Bone marrow (tissue), 2 donors: Measurements from ENCODE around the gene DDIT3.

Experiments
- DNase-seq, 2 donors: peaks; one replicate each; lab custom pipeline; 2025; lab: John Stamatoyannopoulos, UW

Gene DDIT3

DNA sequence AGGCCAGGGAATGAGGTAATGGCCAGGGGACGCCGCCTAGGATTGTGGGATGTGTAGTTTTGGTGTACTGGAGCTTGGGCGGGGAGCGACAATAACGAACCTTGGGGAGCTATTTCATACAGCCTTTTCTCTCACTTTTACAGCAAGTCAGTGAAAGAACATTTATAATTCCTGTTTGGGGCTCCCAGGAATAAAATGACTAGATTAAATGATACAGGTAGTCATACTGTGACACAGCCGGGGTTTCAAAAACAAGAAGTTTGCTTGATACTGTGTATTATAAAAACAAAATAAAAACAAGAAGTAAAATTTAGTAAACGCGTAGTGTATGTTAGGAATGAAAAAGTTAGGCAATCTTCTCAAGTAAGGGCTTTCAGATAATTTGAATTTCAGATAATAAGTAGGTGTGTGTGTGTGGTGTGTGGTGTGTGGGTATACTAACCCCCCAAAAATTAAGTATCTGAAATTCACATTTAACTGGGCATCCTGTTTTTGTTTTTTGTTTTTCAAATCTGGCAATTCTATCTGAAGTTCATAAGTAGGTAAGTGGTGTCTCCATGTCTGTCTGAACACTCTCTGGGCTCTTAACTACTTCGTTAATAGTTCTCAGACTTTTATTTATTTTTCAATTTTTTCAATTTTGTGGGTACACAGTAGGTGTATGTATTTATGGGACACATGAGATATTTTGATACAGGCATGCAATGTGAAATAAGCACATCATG is 27.1 kb upstream of the DDIT3 start:
- no peak for DNase-seq

DNA sequence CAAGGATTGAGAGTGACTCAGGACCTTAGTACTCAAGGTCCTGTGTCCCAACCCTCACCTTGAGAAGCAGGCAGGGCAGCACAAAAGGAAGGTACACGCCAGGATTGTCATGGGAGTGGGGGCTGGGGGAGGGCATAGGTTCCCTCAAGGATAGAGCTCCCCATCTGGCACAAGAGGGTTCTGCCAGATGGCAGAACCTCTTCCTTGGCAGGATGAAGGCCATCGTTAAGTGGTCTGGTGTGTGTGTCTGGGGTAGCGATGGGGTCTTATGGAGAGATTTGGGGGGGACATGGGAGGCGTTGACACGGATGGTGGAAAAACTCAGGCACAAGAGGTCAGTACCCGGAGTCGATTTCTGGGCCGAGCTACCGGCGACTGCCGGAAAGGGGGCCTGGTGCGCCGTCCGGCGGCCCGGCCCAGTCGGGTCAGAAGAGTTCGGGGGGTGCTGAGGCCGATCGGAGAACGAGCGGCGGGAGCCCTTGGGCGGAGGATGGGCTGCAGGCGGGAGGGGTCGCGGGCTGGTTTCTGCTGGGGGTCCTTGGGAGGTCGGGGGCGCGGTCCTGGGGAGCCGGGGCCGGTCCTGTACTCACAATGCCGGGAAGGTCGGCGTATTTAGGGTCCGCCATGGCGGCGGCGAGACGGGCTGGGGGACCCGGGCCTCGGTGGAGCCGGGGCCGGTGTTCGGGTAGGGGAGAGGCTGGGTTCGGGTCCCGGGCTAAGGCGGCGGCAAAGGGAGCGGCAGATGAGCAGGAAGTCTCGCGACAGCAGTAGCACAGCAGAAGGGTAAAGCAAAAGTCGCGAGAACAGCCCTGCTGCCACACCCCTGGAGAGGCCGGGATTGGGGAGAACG is 26.3 kb upstream of the DDIT3 start, which contains the start of gene DCTN2:
Gene DCTN2, minus strand, starts transcription at position 755 of the 850 bp plus-strand sequence. Its CDS starts 129 bp downstream, at position 626.
- peak; percentile 77 to 99 for DNase-seq

DNA sequence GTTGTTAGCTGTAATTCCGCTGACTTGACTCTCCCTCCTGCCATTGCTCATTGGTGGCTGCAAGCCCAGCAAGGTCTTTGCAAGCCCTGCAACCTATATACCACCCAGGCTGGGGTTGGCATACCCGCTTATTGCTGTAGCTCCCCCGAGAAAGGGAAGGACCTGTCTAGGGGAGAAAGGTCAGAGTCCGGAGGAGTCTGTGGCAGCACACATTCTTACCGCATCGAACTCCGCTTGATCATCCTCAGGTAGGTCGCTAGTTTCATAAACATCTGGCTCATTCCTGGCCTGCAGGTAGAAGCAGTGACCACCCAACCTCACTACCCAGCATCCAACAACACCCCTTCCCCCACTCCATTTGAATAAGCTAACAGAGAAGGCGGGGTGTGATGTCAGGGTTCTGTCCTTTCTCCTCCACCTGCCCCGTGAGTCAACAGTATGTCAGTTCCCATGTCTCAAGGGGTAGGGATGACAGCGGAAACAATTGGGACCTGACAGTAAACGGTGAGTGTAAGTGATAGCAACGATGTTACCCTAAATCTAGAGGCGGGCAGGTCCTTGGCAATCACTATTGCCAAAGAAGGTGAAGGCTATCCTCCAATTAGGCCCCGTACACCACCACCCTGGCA is 25.6 kb upstream of the DDIT3 start:
- DNase-seq = no peak

DNA sequence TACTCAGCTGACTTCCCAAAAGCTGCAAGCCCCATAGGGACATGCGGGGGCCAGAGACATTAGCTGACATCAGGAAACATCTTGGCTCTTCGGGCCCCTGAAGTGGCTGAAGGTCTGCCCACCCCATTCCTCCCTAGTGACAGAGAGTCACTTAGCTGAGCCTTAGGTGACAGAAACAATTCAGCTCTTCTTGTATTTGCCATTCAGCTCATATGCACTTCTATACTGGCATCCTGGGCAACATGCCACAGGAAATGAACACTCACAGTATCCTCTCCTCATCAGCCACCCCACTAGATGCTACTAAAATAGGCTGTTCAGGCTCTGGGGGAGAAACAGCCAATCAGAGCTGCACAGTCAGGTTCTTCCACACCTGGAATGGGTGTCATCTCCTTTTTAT is 23.3 kb upstream of the DDIT3 start:
- DNase-seq = peak in 1 of 2 donors; percentile 66

DNA sequence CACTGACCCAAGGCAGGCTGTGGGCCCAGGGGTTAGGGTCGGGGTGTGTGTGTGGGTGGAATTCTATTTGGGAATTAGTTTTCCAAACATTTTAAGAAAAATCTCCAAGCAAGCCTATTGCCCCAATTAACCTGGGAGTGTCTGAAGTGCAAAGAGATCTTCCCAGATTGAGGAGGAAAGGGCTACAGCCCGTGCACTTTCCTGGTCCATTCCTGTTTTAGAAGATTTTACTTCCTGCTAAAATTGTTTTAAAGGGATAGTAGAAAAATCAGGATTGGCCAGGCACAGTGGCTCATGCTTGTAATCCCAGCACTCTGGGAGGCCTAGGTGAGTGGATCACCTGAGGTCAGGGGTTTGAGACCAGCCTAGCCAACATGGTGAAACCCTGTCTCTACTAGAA is 21.4 kb upstream of the DDIT3 start:
- DNase-seq = no peak

DNA sequence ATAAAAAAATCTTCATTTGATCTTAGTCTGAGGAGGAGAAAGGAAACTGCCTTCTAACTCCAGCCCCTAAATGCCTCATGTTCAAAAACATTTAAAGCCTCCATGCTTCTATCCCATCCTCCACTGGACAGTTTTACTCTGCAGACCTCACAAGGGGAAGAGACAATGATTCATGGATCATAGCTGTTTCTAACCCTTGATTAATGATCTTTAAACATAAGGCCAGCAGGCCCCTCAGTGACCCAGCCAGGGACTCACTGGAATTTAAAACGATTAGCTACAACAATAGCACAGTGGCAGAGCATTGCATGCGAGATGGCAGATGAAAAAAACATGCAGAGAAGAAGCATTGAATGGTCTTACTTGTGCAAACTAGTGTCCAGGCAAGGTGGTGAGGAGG is 20.7 kb upstream of the DDIT3 start:
- DNase-seq = no peak

DNA sequence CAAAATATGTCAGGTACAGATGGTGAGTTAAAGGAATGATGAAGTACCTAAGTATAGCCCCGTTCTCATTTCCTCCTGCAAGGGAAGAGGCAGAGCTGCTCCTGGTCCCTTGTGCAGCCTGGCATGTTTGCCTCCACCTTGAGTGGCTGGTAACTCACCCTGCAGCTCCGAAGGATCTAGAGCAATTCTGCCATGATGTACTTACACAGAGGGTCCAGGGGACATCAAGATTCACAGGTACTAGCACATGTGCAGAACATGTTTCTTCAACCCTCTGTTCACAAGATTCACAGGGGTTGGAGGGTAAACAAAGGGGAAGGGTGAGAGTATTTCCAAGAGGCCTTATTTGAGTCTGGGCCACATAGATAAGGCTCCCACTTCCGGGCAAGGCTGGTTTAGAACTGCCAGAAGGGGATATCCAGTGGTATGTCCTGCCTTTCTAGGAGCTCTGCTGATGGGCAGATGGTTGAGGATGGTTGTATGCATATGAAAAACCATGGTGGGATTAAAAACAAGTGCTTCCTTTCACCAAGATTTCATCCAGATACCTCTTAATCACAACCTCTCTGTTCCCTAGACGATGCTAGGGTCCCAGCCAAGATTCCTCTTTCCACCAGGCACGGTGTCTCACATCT is 18.9 kb upstream of the DDIT3 start:
- DNase-seq = no peak

DNA sequence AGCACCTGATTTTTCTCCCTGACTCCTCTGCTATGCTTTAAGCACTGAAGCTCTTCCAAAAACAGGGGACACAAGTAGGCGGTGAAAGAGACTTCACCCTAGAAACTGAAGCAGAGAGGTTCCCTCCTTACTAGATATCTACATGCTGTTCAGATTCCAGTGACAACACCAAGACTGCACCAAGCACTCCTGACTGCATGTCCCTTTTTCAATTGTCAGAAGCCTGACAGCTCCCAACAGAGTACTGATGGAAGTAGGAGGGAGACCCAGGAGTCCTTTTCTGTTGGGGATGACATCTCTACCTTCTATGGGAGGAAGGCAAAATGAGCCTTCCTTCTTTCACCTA is 16.3 kb upstream of the DDIT3 start:
- no peak for DNase-seq

DNA sequence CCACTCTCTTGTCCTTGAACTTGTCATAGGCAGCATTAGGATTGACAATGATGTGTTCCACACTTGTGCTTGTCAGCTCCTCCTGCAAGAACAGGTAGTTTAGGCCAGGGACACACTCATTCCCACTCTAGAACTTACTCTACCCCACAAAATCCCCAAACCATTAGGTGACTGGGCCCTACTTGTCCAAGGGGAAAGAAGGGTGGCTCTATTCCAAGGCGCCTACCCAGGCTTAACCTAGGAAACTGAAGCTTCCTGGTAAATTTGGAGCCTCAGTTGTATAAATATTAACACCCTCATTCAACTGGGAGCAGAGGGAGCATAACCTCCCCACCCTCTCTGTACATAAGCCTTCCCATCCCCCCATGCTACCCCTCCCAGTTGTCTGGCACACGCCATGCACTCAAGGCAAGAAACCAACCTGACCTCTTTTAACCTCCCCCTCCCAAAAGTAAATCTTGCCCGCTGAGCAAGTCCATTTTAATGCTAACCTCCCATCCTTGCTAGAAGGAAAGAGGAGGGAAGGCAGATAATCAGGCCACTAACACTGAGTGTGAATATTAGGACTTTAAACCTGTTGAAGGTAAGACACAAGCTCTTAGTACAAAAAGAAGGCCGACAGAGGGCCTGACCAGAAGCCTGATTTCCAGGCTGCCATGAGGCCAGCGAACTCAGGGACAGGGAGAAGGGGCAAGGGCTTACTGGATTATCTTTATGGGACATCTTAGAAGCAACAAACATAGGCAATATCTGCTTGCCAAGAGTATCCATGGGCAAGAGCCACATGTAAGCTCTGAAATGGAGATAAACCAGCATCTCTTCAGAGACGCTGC is 15.7 kb upstream of the DDIT3 start:
- DNase-seq = no peak

DNA sequence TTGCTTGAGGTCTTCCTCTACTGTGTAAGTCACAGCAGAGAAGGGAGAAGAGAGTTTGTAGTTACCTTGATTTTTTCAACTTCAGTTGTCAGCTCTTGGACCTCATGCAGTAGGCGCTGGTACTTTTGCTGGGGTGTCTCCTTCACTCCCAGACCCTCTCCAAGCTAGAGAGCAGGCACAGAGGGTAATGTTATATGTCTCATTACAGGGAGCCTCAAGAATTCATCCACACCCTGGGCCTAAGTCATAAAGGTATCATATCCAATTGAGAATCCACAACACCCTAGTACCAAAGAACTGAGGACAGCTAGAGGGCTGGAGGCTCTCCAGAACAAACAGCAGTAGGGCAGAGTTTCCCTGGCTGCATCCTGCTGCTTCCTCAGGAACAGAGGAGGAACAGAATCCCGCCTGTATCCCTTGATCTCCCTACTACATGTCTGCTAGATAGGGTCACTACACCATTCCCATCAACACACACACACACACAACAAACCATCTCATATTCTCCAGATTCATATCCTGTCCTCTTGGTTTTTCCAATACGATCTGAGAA is 14.8 kb upstream of the DDIT3 start:
- DNase-seq = no peak

DNA sequence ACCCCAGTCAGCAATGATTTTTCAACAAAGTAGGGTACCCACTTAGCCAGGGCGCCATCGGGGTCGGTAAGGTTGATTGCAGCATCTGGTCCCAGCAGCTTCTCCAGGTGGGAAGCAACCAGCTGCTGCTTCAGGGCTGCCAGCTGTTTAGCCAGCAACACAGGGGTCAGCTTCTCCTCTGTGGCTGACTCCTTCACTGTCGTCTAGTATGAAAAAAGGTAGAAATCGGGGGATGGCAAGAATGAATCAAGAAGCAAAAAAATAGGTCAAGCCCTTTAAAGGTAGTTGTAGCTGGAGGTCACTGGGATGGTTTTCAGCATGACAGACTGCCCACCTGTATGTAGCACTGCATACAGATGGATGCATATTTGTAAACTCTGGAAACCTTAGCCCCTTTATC is 13.9 kb upstream of the DDIT3 start:
- no peak for DNase-seq

DNA sequence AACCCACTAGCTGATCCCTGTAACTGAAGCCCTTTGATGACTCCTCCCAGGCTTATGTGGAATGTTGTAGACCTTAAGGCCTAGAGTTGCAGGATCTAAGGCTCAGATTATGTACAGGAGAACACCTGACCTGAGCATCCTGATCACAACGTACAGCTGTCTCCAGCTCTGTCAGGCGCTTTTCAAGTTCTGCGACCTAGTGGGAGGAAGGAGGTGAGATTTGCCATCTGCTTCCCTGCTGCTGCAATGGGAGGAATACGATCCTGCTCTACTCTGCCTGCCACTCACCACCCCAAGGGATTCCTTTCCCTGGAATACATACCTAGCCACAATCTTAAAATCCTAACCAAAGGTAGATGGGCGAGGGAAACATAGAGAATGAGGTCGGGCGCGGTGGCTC is 12.8 kb upstream of the DDIT3 start:
- no peak for DNase-seq

DNA sequence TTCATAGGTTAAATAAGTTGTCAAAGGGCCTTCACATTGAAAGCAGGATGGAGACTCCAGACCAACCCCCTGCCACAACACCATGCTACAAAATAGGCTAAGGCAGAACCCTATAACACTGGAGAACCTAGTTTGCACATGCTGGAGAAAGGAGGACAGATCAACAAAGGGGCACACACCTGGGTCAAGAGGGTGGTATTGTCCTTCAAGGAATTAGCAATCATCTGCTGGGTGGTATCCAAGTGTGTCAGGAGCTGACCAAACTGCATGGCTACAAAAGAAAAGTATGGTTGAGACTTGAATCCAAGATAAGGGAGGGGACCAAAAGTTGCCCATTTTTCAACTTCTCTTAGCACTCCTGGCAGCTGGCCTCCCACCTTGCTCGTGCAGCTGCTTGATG is 11.5 kb upstream of the DDIT3 start:
- no peak for DNase-seq

DNA sequence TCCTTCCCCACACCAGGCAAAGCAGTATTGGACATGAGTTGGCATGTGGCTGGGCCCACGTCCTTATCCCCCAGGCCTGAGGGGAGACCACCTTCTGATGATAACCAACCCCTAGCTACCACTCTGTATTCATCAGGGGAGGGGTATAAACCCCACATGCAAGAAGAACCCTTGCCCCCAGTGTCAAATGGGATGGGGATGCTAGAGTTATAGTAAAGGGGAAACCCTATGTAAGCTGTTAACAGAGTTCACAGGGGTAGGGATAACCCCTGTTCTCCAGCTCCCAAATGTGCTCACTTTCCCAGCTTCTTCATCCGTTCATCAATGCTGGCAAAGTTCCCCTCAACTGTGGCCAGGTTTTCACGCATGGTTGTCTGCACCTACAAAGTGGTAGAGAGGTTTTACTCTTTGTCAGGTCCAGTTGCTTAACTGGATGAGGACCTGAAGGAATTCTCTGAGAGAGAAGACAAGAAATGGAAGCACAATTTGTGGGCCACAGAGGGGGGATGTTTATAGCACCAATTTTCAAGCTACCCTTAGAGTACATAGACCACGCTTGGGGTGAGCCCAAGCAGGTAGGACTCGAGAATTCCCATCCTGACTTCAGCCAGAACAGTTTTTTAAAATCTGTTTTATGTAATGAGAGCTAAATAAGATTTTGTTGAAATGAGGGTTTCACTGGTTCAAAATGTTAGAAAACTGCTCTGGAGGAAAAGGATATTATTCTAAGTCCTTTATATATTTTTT is 10.3 kb upstream of the DDIT3 start:
- no peak for DNase-seq

DNA sequence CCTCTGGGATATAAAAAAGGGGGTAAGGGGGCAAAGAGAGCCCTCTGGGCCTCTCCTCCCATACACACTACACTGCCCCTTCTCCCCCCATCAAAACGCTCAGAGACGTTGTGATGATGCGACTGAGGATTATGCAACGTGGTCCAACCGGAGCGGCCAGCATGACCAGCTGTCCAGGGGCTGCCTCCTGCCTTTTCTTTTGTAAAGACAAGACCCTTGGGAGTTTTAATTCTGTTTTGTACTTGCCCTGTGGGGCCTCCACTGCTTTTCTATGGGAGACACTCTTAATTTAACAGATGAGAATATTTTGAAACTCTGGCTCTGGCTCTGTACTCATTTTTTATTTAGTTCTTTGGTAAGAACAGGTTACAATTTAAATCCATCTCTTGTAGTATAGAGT is 9.5 kb upstream of the DDIT3 start:
- DNase-seq = no peak

DNA sequence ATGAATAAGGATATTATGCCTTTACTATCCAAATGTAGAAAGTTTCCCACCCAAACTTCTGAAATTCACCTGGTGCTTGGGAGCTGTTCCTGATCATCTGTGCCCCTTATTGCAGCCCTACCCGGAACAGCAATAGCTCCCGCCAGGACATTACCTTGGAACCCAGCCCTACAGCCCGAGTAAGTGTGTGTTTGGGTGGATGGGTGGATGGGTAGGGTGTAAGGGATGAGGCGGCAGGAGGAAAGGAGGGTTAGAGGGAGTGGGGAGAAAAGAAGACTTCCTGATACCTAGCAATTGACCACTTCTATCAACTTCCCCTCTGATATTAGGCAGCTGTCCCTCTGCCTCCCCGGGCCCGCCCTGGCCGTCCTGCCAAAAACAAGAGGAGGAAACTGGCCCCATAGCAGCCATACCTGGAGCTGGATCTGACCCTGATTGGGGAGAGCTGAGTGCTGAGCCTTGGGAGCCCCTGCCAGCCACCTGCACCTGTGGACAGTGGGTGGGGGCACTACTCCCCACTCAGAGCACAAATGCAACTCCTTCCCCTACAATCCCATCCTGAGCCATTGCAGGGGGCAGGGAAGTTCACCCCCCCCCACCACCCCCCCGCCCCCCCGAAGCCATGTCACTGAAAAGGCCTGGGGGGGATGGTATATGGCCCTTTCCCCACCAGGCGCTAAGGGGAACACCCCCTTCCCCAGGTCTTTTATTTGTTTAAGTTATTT is 8.7 kb upstream of the DDIT3 start:
- DNase-seq = no peak

DNA sequence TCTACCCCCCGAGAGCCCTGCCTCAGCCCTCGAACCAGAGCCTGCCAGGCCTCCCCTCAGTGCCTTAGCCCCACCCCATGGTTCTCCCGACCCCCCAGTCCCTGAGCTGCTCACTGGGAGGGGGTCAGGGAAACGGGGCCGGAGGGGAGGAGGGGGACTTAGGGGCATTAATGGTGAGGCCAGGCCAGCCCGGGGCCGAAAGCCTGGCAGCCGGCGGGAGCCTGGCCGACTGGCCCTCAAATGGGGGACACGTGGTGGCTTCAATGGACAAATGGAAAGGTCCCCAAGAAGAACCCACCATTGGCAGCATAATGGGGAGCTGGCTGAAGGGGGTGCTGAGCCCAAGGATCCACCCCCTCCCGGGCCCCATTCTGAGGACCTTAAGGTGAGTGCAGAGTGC is 7.9 kb upstream of the DDIT3 start:
- DNase-seq = no peak

DNA sequence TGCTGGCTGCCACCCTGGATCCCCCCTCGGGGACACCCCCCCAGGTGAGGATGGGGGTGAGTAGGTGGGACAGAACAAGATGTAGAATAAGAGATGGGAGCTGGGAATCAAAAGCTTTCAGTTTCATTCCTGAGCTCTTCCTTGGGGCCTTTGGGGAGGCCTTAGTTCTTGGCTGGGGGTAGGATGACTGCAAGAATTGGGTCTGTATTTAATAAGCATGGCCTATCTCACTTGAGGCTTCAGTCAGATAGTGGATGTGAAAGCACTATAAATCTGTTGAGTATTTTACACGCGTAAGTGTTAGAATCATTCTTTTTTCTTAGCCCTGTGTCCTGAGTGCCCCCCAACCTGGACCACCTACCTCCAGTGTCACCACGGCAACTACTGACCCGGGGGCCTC is 6.9 kb upstream of the DDIT3 start:
- no peak for DNase-seq

DNA sequence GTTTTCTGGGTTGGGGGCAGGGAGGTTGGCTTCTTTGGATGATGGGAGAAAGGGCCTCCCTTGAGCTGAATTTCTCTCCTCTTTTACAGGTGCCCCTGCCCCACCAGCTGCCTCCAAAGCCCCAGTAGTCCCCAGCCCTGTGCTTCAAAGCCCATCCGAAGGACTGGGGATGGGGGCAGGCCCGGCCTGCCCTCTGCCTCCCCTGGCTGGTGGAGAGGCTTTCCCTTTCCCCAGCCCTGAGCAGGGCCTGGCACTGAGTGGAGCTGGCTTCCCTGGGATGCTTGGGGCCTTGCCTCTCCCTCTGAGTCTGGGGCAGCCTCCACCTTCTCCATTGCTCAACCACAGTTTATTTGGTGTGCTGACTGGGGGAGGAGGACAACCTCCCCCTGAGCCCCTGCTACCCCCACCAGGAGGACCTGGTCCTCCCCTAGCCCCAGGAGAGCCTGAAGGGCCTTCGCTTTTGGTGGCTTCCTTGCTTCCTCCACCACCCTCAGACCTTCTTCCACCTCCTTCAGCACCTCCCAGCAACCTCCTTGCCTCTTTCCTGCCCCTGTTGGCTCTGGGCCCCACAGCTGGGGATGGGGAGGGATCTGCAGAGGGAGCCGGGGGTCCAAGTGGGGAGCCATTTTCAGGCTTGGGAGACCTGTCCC is 6.3 kb upstream of the DDIT3 start:
- no peak for DNase-seq
